IMR-90 (cell line): Measurements from ENCODE around the gene RAB5B. TPM values are rescaled to one million over a fixed set of nuclear protein-coding genes. Genes with fewer than 3 reads are reported as not detected.

Source experiments
- ATAC-seq: fragments of 200-7000 bp; cut with Tn5 transposase; 2 replicates; pipeline ENCODE4 v1.9.1; 2020; ENCODE audit warnings: low read depth, mild to moderate bottlenecking, moderate library complexity
- BruUV-seq: library from RNA; stranded (reverse); fragments of 400-500 nt; replicated peaks from 2 replicates; lab custom pipeline; 2021; lab: Mats Ljungman, UMichigan
- CTCF ChIA-PET: fragments of 300-600 bp; formaldehyde crosslinking; extraction: SDS; loops from one replicate; lab custom pipeline; 2021; ENCODE audit warnings: antibody characterized with exemption; lab: Yijun Ruan, JAX
- POLR2A ChIA-PET: fragments of 300-600 bp; sonication (Branson Sonifier 250); formaldehyde crosslinking; loops from one replicate; lab custom pipeline; 2022; ENCODE audit warnings: antibody characterized with exemption; ENCODE audit not compliant: unreplicated experiment; lab: Charles Lee
- DNase-seq: peaks from one replicate; pipeline ENCODE4 v3.0.0; 2013
- H2AFZ ChIP-seq: replicated peaks from 2 replicates; pipeline ENCODE3; 2013; ENCODE audit warnings: low read length, mild to moderate bottlenecking; ENCODE audit not compliant: poor library complexity
- H2AK5ac ChIP-seq: 2 replicates; pipeline ENCODE4 v1.6.1; 2013; ENCODE audit warnings: low read depth, low read length, inconsistent platforms
- H2AK9ac ChIP-seq: replicated peaks from 2 replicates; pipeline ENCODE3; 2013; ENCODE audit warnings: mild to moderate bottlenecking, low read depth, low read length, moderate library complexity; ENCODE audit not compliant: poor library complexity
- H2BK120ac ChIP-seq: 2 replicates; pipeline ENCODE4 v1.6.1; 2013; ENCODE audit warnings: low read depth, low read length, inconsistent platforms
- H2BK15ac ChIP-seq: 3 replicates; pipeline ENCODE4 v1.6.1; 2013; ENCODE audit warnings: low read depth, low read length, inconsistent platforms
- H2BK20ac ChIP-seq: 2 replicates; pipeline ENCODE4 v1.6.1; 2013; ENCODE audit warnings: low read depth, mild to moderate bottlenecking, inconsistent platforms, low read length, moderate library complexity
- H2BK5ac ChIP-seq: 2 replicates; pipeline ENCODE4 v1.6.1; 2013; ENCODE audit warnings: mild to moderate bottlenecking, low read depth, low read length, inconsistent platforms; ENCODE audit not compliant: poor library complexity, severe bottlenecking
- H3K14ac ChIP-seq: replicated peaks from 2 replicates; pipeline ENCODE4 v1.6.1; 2013; ENCODE audit warnings: low read depth, low read length, inconsistent platforms
- H3K18ac ChIP-seq: 2 replicates; pipeline ENCODE4 v1.6.1; 2013; ENCODE audit warnings: low read depth, low read length, control low read depth
- H3K23ac ChIP-seq: 2 replicates; pipeline ENCODE4 v1.6.1; 2013; ENCODE audit warnings: low read depth, low read length, inconsistent platforms
- H3K27ac ChIP-seq: 2 replicates; pipeline ENCODE4 v1.5.1; 2013; ENCODE audit warnings: mild to moderate bottlenecking, control low read depth, low read length; ENCODE audit not compliant: insufficient read depth
- H3K27me3 ChIP-seq: 2 replicates; pipeline ENCODE4 v1.6.1; 2013; ENCODE audit warnings: low read length; ENCODE audit not compliant: control insufficient read depth, insufficient read depth
- H3K36me3 ChIP-seq: 2 replicates; pipeline ENCODE4 v1.6.1; 2013; ENCODE audit warnings: low read length, mixed read lengths; ENCODE audit not compliant: control insufficient read depth, insufficient read depth
- H3K4ac ChIP-seq: 2 replicates; pipeline ENCODE4 v1.6.1; 2013; ENCODE audit warnings: low read depth, low read length, inconsistent platforms
- H3K4me1 ChIP-seq: 2 replicates; pipeline ENCODE4 v1.6.1; 2013; ENCODE audit warnings: low read length, mixed read lengths; ENCODE audit not compliant: control insufficient read depth, insufficient read depth
- H3K4me2 ChIP-seq: 2 replicates; pipeline ENCODE4 v1.6.1; 2013; ENCODE audit warnings: low read depth, mild to moderate bottlenecking, control low read depth, low read length, moderate library complexity
- H3K4me3 ChIP-seq: 2 replicates; pipeline ENCODE4 v1.5.1; 2013; ENCODE audit warnings: low read depth, mild to moderate bottlenecking, control low read depth, low read length, moderate library complexity; ENCODE audit not compliant: insufficient read depth
- H3K56ac ChIP-seq: 2 replicates; pipeline ENCODE4 v1.6.1; 2013; ENCODE audit warnings: low read length, inconsistent platforms; ENCODE audit not compliant: insufficient read depth; ENCODE audit errors: extremely low read depth
- H3K79me1 ChIP-seq, 2 experiments: 2 replicates each; pipeline ENCODE4 v1.6.1; 2013; ENCODE audit warnings: low read length in 2 of 2, inconsistent platforms in 1 of 2, low read depth in 1 of 2
- H3K9ac ChIP-seq: 2 replicates; pipeline ENCODE4 v1.6.1; 2013; ENCODE audit warnings: low read depth, low read length, control low read depth
- H3K9me1 ChIP-seq: 2 replicates; pipeline ENCODE4 v1.6.1; 2013; ENCODE audit warnings: low read length, inconsistent platforms; ENCODE audit not compliant: insufficient read depth
- H3K9me3 ChIP-seq: 2 replicates; pipeline ENCODE4 v1.6.1; 2013; ENCODE audit warnings: low read length; ENCODE audit not compliant: control insufficient read depth, insufficient read depth
- H4K20me1 ChIP-seq: 2 replicates; pipeline ENCODE4 v1.6.1; 2013; ENCODE audit warnings: low read length, inconsistent platforms; ENCODE audit not compliant: insufficient read depth
- H4K5ac ChIP-seq: 2 replicates; pipeline ENCODE4 v1.6.1; 2013; ENCODE audit warnings: mild to moderate bottlenecking, low read depth, low read length, control low read depth
- H4K8ac ChIP-seq, 2 experiments: 2 replicates each; pipeline ENCODE4 v1.6.1; 2013; ENCODE audit warnings: low read depth in 2 of 2, low read length in 2 of 2, control low read depth in 1 of 2, inconsistent platforms in 1 of 2
- H4K91ac ChIP-seq: 2 replicates; pipeline ENCODE4 v1.6.1; 2013; ENCODE audit warnings: low read depth, low read length, inconsistent platforms; ENCODE audit not compliant: insufficient read depth
- CEBPB ChIP-seq: IDR thresholded peaks from 2 replicates; pipeline ENCODE4 v1.6.1; 2012; ENCODE audit warnings: low read depth, low read length, improper control_type of control experiment
- FOS ChIP-seq: fragments of 150-350 bp; IDR thresholded peaks from 2 replicates; pipeline ENCODE4 v1.6.1; 2016; ENCODE audit warnings: low read depth, low read length
- MAZ ChIP-seq: IDR thresholded peaks from 2 replicates; pipeline ENCODE4 v1.6.1; 2012; ENCODE audit warnings: low read depth, mild to moderate bottlenecking, low read length, improper control_type of control experiment, moderate library complexity, borderline replicate concordance
- RAD21 ChIP-seq: IDR thresholded peaks from 2 replicates; pipeline ENCODE4 v1.6.1; 2012; ENCODE audit warnings: low read length, improper control_type of control experiment
- RFX5 ChIP-seq: IDR thresholded peaks from 2 replicates; pipeline ENCODE4 v1.8.0; 2012; ENCODE audit warnings: low read depth, mild to moderate bottlenecking, low read length, moderate library complexity
- WGBS, 2 experiments: methylation state at CpG; one replicate each; pipeline versions ENCODE4 v1.1.5 to v1.1.7; 2013; ENCODE audit warnings: missing lambda C conversion rate in 2 of 2; ENCODE audit not compliant: insufficient read length in 1 of 2; ENCODE audit errors: extremely low coverage in 2 of 2; 5-methylcytosine and 5-hydroxymethylcytosine counted together
- dilution Hi-C: fragments of 300-500 bp; cut with HindIII; formaldehyde crosslinking; loops from one replicate; pipeline ENCODE4 v1.14.3; 2018; ENCODE audit warnings: low sequenced_read_pairs; ENCODE audit not compliant: unreplicated experiment
- in situ Hi-C: fragments of 300-500 bp; cut with MboI; formaldehyde crosslinking; loops from 3 replicates; pipeline ENCODE4 v1.14.3; 2019; ENCODE audit warnings: low sequenced_read_pairs, inconsistent platforms, mixed read lengths
- intact Hi-C: fragments of 100-400 bp; cut with micrococcal nuclease; formaldehyde crosslinking; loops from 2 replicates; pipeline ENCODE4 v1.10.0; 2022
- polyA plus RNA-seq, 3 experiments: library from polyadenylated mRNA; depleted of rRNA; stranded (reverse); fragments of >200 nt; gene quantifications; 2 replicates each; pipeline ENCODE4 v1.2.3, GENCODE V29; 2012; ENCODE audit warnings: low replicate concordance in 1 of 3
- total RNA-seq: library from RNA; depleted of rRNA; stranded (reverse); fragments of >200 nt; gene quantifications from 2 replicates; pipeline ENCODE4 v1.2.3, GENCODE V29; 2012
- TF ChIP-seq, protein P1 (sequence below): conservative IDR thresholded peaks from 2 replicates; pipeline ENCODE4 v1.5.1; 2012; ENCODE audit warnings: mild to moderate bottlenecking, low read depth, low read length, improper control_type of control experiment
- TF ChIP-seq, protein P2 (sequence below): fragments of 150-350 bp; IDR thresholded peaks from 2 replicates; pipeline ENCODE4 v1.6.1; 2016; ENCODE audit warnings: low read depth, mild to moderate bottlenecking, low read length, moderate library complexity, borderline replicate concordance

The RAB5B gene
- total and polyA plus RNA-seq, 2 of the 4 experiments (the other 2 are of a cell fraction) = 56.5 to 99.2 TPM

DNA sequence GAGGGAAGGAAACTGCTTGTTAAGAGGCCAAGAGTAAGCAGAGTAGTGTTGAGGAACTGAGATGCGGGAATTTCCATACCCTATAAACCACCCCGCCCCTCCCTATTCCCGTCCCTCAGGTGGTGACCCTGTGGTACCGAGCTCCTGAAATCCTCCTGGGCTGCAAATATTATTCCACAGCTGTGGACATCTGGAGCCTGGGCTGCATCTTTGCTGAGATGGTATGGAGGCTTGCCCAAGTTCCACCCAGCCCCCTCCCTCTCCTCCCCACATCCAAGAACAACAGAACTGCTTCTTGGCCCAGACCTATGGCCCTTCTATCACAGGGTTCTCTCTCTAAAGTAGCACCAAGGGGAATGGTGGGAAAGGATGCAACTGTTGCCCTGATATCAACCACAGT, 4.5 kb upstream of the RAB5B start:
- DNase-seq (no peak), ATAC-seq (no peak)
- H3K4me1 ChIP-seq = peaks cover 13% of the 10 kb centered on the region
- ChIA-PET POLR2A (no interaction called here), CTCF (no interaction called here)
- peak overlapping the region; percentile 45 for H2BK5ac ChIP-seq
- no peak overlapping the region for H3K4me2 ChIP-seq
- intact Hi-C loops (no loop called here), dilution Hi-C loops (no loop called here), in situ Hi-C loops (no loop called here)
- no TSS peak for BruUV-seq
- peaks cover 10% of the 10 kb centered on the region; the same call in 1 of the 2 replicates for H3K9me1 ChIP-seq
- no peak overlapping the region for H3K14ac ChIP-seq
- peak overlapping the region; percentile 7; the same call in 1 of the 2 replicates for H2BK120ac ChIP-seq
- H2AK5ac ChIP-seq = peak overlapping the region; percentile 28; the same call in 1 of the 2 replicates
- peak overlapping the region; percentile 54; the same call in 1 of the 2 replicates for H3K4ac ChIP-seq
- no peak overlapping the region for H4K91ac ChIP-seq
- peak overlapping the region; percentile 65; the same call in 1 of the 2 replicates for H3K23ac ChIP-seq
- H2AFZ ChIP-seq = no peak overlapping the region
- no peak overlapping the region for H3K4me3 ChIP-seq
- no peak overlapping the region for H4K5ac ChIP-seq
- H3K9me3 ChIP-seq = no peaks in the 10 kb centered on the region
- peaks cover 5% of the 10 kb centered on the region for H3K36me3 ChIP-seq
- no CpG with 5 or more reads among the region's 4 CpGs for WGBS, 2 experiments
- TF ChIP-seq, protein P1, sequence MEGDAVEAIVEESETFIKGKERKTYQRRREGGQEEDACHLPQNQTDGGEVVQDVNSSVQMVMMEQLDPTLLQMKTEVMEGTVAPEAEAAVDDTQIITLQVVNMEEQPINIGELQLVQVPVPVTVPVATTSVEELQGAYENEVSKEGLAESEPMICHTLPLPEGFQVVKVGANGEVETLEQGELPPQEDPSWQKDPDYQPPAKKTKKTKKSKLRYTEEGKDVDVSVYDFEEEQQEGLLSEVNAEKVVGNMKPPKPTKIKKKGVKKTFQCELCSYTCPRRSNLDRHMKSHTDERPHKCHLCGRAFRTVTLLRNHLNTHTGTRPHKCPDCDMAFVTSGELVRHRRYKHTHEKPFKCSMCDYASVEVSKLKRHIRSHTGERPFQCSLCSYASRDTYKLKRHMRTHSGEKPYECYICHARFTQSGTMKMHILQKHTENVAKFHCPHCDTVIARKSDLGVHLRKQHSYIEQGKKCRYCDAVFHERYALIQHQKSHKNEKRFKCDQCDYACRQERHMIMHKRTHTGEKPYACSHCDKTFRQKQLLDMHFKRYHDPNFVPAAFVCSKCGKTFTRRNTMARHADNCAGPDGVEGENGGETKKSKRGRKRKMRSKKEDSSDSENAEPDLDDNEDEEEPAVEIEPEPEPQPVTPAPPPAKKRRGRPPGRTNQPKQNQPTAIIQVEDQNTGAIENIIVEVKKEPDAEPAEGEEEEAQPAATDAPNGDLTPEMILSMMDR = no peak
- no peak for TF ChIP-seq MAZ
- TF ChIP-seq RAD21 = no peak
- no peak for TF ChIP-seq CEBPB
- no peak for TF ChIP-seq RFX5
- TF ChIP-seq FOS = no peak
- TF ChIP-seq, protein P2, sequence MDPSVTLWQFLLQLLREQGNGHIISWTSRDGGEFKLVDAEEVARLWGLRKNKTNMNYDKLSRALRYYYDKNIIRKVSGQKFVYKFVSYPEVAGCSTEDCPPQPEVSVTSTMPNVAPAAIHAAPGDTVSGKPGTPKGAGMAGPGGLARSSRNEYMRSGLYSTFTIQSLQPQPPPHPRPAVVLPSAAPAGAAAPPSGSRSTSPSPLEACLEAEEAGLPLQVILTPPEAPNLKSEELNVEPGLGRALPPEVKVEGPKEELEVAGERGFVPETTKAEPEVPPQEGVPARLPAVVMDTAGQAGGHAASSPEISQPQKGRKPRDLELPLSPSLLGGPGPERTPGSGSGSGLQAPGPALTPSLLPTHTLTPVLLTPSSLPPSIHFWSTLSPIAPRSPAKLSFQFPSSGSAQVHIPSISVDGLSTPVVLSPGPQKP = no peak
- peaks cover 10 to 56% of the 10 kb centered on the region in 2 experiments; a peak in 3 of 4 replicates for H3K79me1 ChIP-seq
- H4K20me1 ChIP-seq = no peaks in the 10 kb centered on the region; the same call in 1 of the 2 replicates
- no peak overlapping the region for H3K9ac ChIP-seq
- no peak overlapping the region for H3K56ac ChIP-seq
- no peaks in the 10 kb centered on the region for H3K27me3 ChIP-seq
- 0 out of 4 replicates have a peak overlapping the region, but pooled peaks of 1 of the 2 experiments have one; percentile 14 for H4K8ac ChIP-seq
- no peak overlapping the region for H3K27ac ChIP-seq
- H2BK20ac ChIP-seq = no peak overlapping the region
- H3K18ac ChIP-seq = no peak overlapping the region
- H2AK9ac ChIP-seq = no peak overlapping the region
- H2BK15ac ChIP-seq = no peak overlapping the region
